GM12878 (cell line): ENCODE results near the gene BCL2L13. TPM values are rescaled to one million over a fixed set of nuclear protein-coding genes. Genes with fewer than 3 reads are reported as not detected.

Experiments used
- ATAC-seq: fragments of 200-7000 bp; cut with Tn5 transposase; 3 replicates; pipeline ENCODE4 v1.9.1; 2020; ENCODE audit warnings: mild to moderate bottlenecking, moderate library complexity
- BruUV-seq: library from RNA; stranded (reverse); fragments of 400-500 nt; replicated peaks from 2 replicates; lab custom pipeline; 2021; lab: Mats Ljungman, UMichigan
- CTCF ChIA-PET: fragments of 300-600 bp; sonication (Branson Sonifier 250); formaldehyde crosslinking; extraction: SDS; loops from one replicate; lab custom pipeline; 2021; ENCODE audit warnings: inconsistent platforms; lab: Yijun Ruan, JAX
- POLR2A ChIA-PET: fragments of 350-600 bp; formaldehyde crosslinking; extraction: SDS; loops from one replicate; lab custom pipeline; 2021; ENCODE audit warnings: inconsistent platforms; lab: Charles Lee
- RAD21 ChIA-PET: fragments of 300-600 bp; sonication (Branson Sonifier 250); formaldehyde crosslinking; loops from one replicate; lab custom pipeline; 2023; ENCODE audit warnings: antibody characterized with exemption; ENCODE audit not compliant: unreplicated experiment; lab: Charles Lee
- SMC1A ChIA-PET: fragments of 300-600 bp; sonication (Branson Sonifier 250); formaldehyde crosslinking; loops from one replicate; lab custom pipeline; 2023; ENCODE audit not compliant: unreplicated experiment, uncharacterized antibody; lab: Charles Lee
- DNase-seq: peaks from one replicate; pipeline ENCODE4 v3.0.0-alpha.2; 2011; ENCODE audit warnings: low read depth, low spot score
- FAIRE-seq: peaks from 3 replicates; lab custom pipeline; 2011; peaks lifted over from hg19 to GRCh38; lab: Jason Lieb, UNC
- H2AFZ ChIP-seq: 2 replicates; pipeline ENCODE4 v1.6.0; 2011; ENCODE audit warnings: low read depth, low read length, control low read depth; ENCODE audit not compliant: control insufficient read depth
- H3K27ac ChIP-seq: 2 replicates; pipeline ENCODE4 v1.5.1; 2011; ENCODE audit warnings: control low read depth; ENCODE audit not compliant: control insufficient read depth, insufficient read depth
- H3K27me3 ChIP-seq, 2 experiments: replicated peaks in 1 of 2; 2 replicates each; pipeline versions ENCODE4 v1.6.0 to v1.6.1; 2011; ENCODE audit warnings: low read length in 1 of 2; ENCODE audit not compliant: control insufficient read depth in 2 of 2, insufficient read depth in 2 of 2
- H3K36me3 ChIP-seq, 2 experiments: 2 replicates each; pipeline ENCODE4 v1.5.1; 2011; ENCODE audit warnings: low read length in 1 of 2; ENCODE audit not compliant: control insufficient read depth in 2 of 2, insufficient read depth in 2 of 2
- H3K4me1 ChIP-seq: 2 replicates; pipeline ENCODE4 v1.6.1; 2011; ENCODE audit warnings: mild to moderate bottlenecking, low read length, moderate library complexity, mixed read lengths; ENCODE audit not compliant: control insufficient read depth, insufficient read depth
- H3K4me2 ChIP-seq: 2 replicates; pipeline ENCODE4 v1.6.0; 2011; ENCODE audit warnings: control low read depth; ENCODE audit not compliant: control insufficient read depth, insufficient read depth
- H3K4me3 ChIP-seq: fragments of 200-600 bp; sonication (generic); 2 replicates; pipeline ENCODE4 v1.5.1; 2016
- H3K79me2 ChIP-seq: 2 replicates; pipeline ENCODE4 v1.6.0; 2011; ENCODE audit warnings: low read length; ENCODE audit not compliant: control insufficient read depth, insufficient read depth
- H3K9ac ChIP-seq: 2 replicates; pipeline ENCODE4 v1.8.0; 2011; ENCODE audit warnings: low read length, control low read depth, mixed read lengths; ENCODE audit not compliant: control insufficient read depth, insufficient read depth
- H3K9me3 ChIP-seq: replicated peaks from 3 replicates; pipeline ENCODE4 v1.5.1; 2011; ENCODE audit warnings: mild to moderate bottlenecking, low read length; ENCODE audit not compliant: control insufficient read depth, insufficient read depth
- H4K20me1 ChIP-seq: 2 replicates; pipeline ENCODE4 v1.6.0; 2011; ENCODE audit not compliant: control insufficient read depth, insufficient read depth
- KAT2A ChIP-seq: conservative IDR thresholded peaks from 2 replicates; pipeline ENCODE4 v1.6.1; 2011; ENCODE audit warnings: low read depth, low read length; ENCODE audit not compliant: control insufficient read depth
- KLF5 ChIP-seq: fragments of 450-650 bp; IDR thresholded peaks from 2 replicates; pipeline ENCODE4 v1.6.1; 2014; ENCODE audit warnings: mild to moderate bottlenecking; ENCODE audit not compliant: partially characterized antibody
- MEF2B ChIP-seq: fragments of 450-650 bp; IDR thresholded peaks from 2 replicates; pipeline ENCODE4 v1.6.1; 2018; ENCODE audit warnings: mild to moderate bottlenecking, moderate library complexity; ENCODE audit not compliant: partially characterized antibody, poor library complexity, severe bottlenecking
- NBN ChIP-seq: fragments of 450-650 bp; IDR thresholded peaks from 2 replicates; pipeline ENCODE4 v1.6.1; 2016
- NFIC ChIP-seq: IDR thresholded peaks from 2 replicates; pipeline ENCODE4 v1.6.1; 2012; ENCODE audit warnings: low read depth, mild to moderate bottlenecking, inconsistent platforms, low read length, moderate library complexity
- NR2C1 ChIP-seq: fragments of 450-650 bp; IDR thresholded peaks from 2 replicates; pipeline ENCODE4 v1.6.1; 2017; ENCODE audit warnings: antibody characterized with exemption, mild to moderate bottlenecking, moderate library complexity
- RAD51 ChIP-seq: fragments of 450-650 bp; IDR thresholded peaks from 2 replicates; pipeline ENCODE4 v1.6.1; 2016; ENCODE audit warnings: moderate library complexity, mild to moderate bottlenecking, inconsistent platforms
- TBL1XR1 ChIP-seq: IDR thresholded peaks from 2 replicates; pipeline ENCODE4 v1.6.1; 2012; ENCODE audit warnings: low read depth, low read length, improper control_type of control experiment
- ZBTB33 ChIP-seq: fragments of 450-650 bp; IDR thresholded peaks from 2 replicates; pipeline ENCODE4 v1.6.1; 2017; ENCODE audit warnings: mild to moderate bottlenecking
- WGBS: methylation state at CpG from one replicate; pipeline ENCODE4 v1.1.6; 2016; ENCODE audit warnings: low lambda C conversion rate; ENCODE audit not compliant: insufficient replicate concordance, insufficient coverage; ENCODE audit errors: missing lambda C conversion rate; 5-methylcytosine and 5-hydroxymethylcytosine counted together
- in situ Hi-C: fragments of 300-500 bp; cut with MboI; formaldehyde crosslinking; loops from 9 replicates; pipeline ENCODE4 v1.14.3; 2018; ENCODE audit warnings: mixed read lengths
- intact Hi-C: fragments of 100-400 bp; cut with micrococcal nuclease; formaldehyde crosslinking; loops from one replicate; pipeline ENCODE4 v1.14.2; 2022; ENCODE audit not compliant: unreplicated experiment
- polyA plus RNA-seq, 11 experiments: library from polyadenylated mRNA; depleted of rRNA in 4 of 11; unstranded in 6 of 11; stranded (reverse) in 5 of 11; fragments of >200 nt; fragmentation: Nextera tagmentation in 4 of 11; fragmentation: Illumina TruSeq in 1 of 11; extraction: Ambion mirVana in 4 of 11; extraction: Trizol in 1 of 11; gene quantifications; 1 replicate in 1 of 11; 2 replicates in 10 of 11; pipeline versions ENCODE4 v1.2.1 to v1.2.3, GENCODE V29; 2011 to 2016; ENCODE audit warnings: inconsistent platforms in 2 of 11, missing spikeins in 2 of 11, low read depth in 1 of 11
- total RNA-seq, 4 experiments: library from RNA; depleted of rRNA in 3 of 4; stranded (reverse); fragments of >200 nt in 3 of 4; fragmentation: Illumina TruSeq in 1 of 4; extraction: Trizol in 1 of 4; gene quantifications; 2 replicates each; pipeline versions ENCODE4 v1.2.1 to v1.2.3, GENCODE V29; 2013 to 2021
- TF ChIP-seq, protein P1 (sequence below): fragments of 450-650 bp; formaldehyde crosslinking; IDR thresholded peaks from 2 replicates; pipeline ENCODE4 v1.4.0; 2022; ENCODE audit warnings: mild to moderate bottlenecking, moderate library complexity

BCL2L13 gene
- total and polyA plus RNA-seq, 10 of the 15 experiments (the other 5 are each of a cell fraction or from before 2014, with no cell fraction given), result 18.6 to 30.6 (median 28.2) TPM

DNA sequence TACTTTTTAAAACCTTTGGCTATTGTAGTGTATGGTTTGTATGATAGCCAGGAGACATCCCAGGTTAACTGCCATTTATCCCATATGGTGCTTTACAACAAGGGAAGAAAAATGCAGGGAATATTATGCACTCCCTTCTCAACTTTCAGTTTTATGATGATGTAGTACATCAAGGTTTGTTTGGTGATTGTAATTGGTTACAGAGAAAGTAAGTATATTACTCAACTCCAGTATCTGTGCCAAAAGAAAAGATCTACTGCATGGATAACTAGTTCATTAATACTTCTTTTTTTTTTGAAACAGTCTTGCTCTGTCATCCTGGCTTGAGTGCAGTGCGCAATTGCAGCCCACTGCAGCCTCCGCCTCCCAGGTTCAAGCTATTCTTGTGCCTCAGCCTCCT is 65.3 kb downstream of the BCL2L13 start:
- in situ Hi-C loops, result no loop called here
- H3K9me3 ChIP-seq, result no peaks in the 10 kb centered on the region
- 100% methylated on average over 2 of the region's 2 CpGs for WGBS
- H2AFZ ChIP-seq, result no peak overlapping the region
- CTCF ChIA-PET, result no interaction called here
- no peak overlapping the region for H3K4me2 ChIP-seq
- intact Hi-C loops, result loop anchor here (10.0 kb wide), 1 partner anchor 69 kb away; the partner anchor contains the start of gene BCL2L13
- SMC1A ChIA-PET, result interaction anchor here (1.1 kb wide), 1 partner anchor 16 kb away, joined by 3 read pairs; no protein-coding TSS in a partner anchor
- ATAC-seq, result no peak
- H3K9ac ChIP-seq, result no peak overlapping the region
- POLR2A ChIA-PET, result no interaction called here
- H3K4me3 ChIP-seq, result no peak overlapping the region
- H3K27ac ChIP-seq, result no peak overlapping the region
- no peak for TF ChIP-seq NFIC
- TF ChIP-seq MEF2B, result no peak
- no peak for TF ChIP-seq TBL1XR1
- TF ChIP-seq ZBTB33, result no peak
- no peak for TF ChIP-seq KAT2A
- TF ChIP-seq, protein P1, sequence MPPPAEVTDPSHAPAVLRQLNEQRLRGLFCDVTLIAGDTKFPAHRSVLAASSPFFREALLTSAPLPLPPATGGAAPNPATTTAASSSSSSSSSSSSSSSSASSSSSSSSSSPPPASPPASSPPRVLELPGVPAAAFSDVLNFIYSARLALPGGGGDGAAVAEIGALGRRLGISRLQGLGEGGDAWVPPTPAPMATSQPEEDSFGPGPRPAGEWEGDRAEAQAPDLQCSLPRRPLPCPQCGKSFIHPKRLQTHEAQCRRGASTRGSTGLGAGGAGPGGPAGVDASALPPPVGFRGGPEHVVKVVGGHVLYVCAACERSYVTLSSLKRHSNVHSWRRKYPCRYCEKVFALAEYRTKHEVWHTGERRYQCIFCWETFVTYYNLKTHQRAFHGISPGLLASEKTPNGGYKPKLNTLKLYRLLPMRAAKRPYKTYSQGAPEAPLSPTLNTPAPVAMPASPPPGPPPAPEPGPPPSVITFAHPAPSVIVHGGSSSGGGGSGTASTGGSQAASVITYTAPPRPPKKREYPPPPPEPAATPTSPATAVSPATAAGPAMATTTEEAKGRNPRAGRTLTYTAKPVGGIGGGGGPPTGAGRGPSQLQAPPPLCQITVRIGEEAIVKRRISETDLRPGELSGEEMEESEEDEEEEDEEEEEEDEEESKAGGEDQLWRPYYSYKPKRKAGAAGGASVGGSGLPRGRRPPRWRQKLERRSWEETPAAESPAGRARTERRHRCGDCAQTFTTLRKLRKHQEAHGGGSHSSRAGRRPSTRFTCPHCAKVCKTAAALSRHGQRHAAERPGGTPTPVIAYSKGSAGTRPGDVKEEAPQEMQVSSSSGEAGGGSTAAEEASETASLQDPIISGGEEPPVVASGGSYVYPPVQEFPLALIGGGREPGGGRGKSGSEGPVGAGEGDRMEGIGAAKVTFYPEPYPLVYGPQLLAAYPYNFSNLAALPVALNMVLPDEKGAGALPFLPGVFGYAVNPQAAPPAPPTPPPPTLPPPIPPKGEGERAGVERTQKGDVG (CRISPR knock-in tag), result no peak
- no peak for TF ChIP-seq KLF5
- no peak for TF ChIP-seq NBN
- TF ChIP-seq RAD51, result no peak
- no peak for TF ChIP-seq NR2C1
- TF ChIP-seq, all 136 proteins: peak for 0
- Histone ChIP-seq H4K20me1 (no peaks in the 10 kb centered on the region), H3K27me3 (no peaks in the 10 kb centered on the region), H3K4me1 (peaks cover 8% of the 10 kb centered on the region), H3K79me2 (peaks cover 5% of the 10 kb centered on the region), H3K36me3 (peaks cover 0 to 2% of the 10 kb centered on the region in 2 experiments; a peak in 1 of 4 replicates)
- no peak for FAIRE-seq
- BruUV-seq, result no TSS peak
- DNase-seq, result no peak
- RAD21 ChIA-PET, result no interaction called here
